ENCODE measurements around the gene RNH1. TPM values are rescaled to one million over a fixed set of nuclear protein-coding genes. Genes with fewer than 3 reads are reported as not detected.
A peak's percentile ranks its signal among the peaks of the same experiment; 100 is the strongest.
"Not testable (repeated sequence)": the region's sequence is repeated elsewhere in the genome, so short reads cannot be mapped to it uniquely, and the experiment has no call there.

RNH1 gene
- total RNA-seq, 2 donors from 2014 or later = 97.8 to 153 TPM

GRCh38 chr11:472816-473215, 34.2 kb downstream of the RNH1 start:
- peaks cover 5% of the 10 kb centered on the region for H3K4me1 ChIP-seq
- intact Hi-C loops (cut with DNase I) = no loop called here
- DNase-seq (no peak), ATAC-seq (no peak)
- TF ChIP-seq, protein P1, sequence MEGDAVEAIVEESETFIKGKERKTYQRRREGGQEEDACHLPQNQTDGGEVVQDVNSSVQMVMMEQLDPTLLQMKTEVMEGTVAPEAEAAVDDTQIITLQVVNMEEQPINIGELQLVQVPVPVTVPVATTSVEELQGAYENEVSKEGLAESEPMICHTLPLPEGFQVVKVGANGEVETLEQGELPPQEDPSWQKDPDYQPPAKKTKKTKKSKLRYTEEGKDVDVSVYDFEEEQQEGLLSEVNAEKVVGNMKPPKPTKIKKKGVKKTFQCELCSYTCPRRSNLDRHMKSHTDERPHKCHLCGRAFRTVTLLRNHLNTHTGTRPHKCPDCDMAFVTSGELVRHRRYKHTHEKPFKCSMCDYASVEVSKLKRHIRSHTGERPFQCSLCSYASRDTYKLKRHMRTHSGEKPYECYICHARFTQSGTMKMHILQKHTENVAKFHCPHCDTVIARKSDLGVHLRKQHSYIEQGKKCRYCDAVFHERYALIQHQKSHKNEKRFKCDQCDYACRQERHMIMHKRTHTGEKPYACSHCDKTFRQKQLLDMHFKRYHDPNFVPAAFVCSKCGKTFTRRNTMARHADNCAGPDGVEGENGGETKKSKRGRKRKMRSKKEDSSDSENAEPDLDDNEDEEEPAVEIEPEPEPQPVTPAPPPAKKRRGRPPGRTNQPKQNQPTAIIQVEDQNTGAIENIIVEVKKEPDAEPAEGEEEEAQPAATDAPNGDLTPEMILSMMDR (IDR thresholded peaks at IDR 0.05) = no peak
- no peak for TF ChIP-seq POLR2A (IDR thresholded peaks at IDR 0.05)
- no peaks in the 10 kb centered on the region for H3K27me3 ChIP-seq
- no peak overlapping the region for H3K4me3 ChIP-seq
- H3K36me3 ChIP-seq (replicated peaks in 1 of 2; ENCODE audit: insufficient read depth in 1 of 2, low read depth in 2 of 2) = no peaks in the 10 kb centered on the region
- H3K9me3 ChIP-seq = no peaks in the 10 kb centered on the region
- no peak overlapping the region for H3K27ac ChIP-seq
- 90 to 100% methylated on average over 1 to 27 of the region's 28 CpGs for WGBS, 2 donors

DNA sequence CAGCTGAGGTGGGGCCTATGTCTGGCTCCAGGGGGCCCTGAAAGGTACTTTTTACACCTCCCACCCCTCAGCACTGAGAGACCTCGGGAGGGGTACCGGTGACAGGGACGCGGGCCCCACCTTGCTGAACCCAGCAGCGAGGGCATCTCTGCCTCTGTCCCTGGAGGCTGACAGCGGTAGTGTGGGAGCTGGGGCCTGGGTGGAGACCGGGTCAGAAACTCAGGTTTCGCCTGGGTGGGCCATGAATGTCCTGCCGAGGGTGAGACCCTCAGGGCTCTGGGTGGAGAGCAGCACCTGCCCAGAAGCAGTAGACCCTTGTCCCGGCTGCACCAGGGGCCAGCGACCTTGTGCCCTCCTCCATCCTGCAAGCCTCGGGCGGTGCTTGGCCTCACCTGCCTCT, 34.8 kb downstream of the RNH1 start:
- no peak overlapping the region for H3K27ac ChIP-seq
- H3K4me3 ChIP-seq = no peak overlapping the region
- DNase-seq (no peak), ATAC-seq (no peak)
- 90 to 94% methylated on average over 6 to 11 of the region's 13 CpGs for WGBS, 2 donors
- H3K4me1 ChIP-seq = peaks cover 5% of the 10 kb centered on the region
- intact Hi-C loops (cut with DNase I) = no loop called here
- TF ChIP-seq POLR2A (IDR thresholded peaks at IDR 0.05) = no peak
- TF ChIP-seq, protein P1 (IDR thresholded peaks at IDR 0.05) = no peak
- H3K9me3 ChIP-seq = no peaks in the 10 kb centered on the region
- H3K36me3 ChIP-seq (replicated peaks in 1 of 2; ENCODE audit: insufficient read depth in 1 of 2, low read depth in 2 of 2) = no peaks in the 10 kb centered on the region
- H3K27me3 ChIP-seq = no peaks in the 10 kb centered on the region

- Histone ChIP-seq H3K4me1 (peaks cover 5% of the 10 kb centered on the region), H3K27me3 (no peaks in the 10 kb centered on the region), H3K27ac (no peak overlapping the region), H3K36me3 (replicated peaks in 1 of 2; ENCODE audit: insufficient read depth in 1 of 2, low read depth in 2 of 2) (no peaks in the 10 kb centered on the region), H3K4me3 (no peak overlapping the region), H3K9me3 (no peaks in the 10 kb centered on the region)
- intact Hi-C loops (cut with DNase I) = no loop called here
- 92 to 95% methylated on average over 55 to 60 of the region's 61 CpGs for WGBS, 2 donors
- no peak for DNase-seq
- TF ChIP-seq POLR2A (IDR thresholded peaks at IDR 0.05) = no peak
- TF ChIP-seq, protein P1 (IDR thresholded peaks at IDR 0.05) = no peak
- ATAC-seq = no peak
These were observed 35.4 kb downstream of the RNH1 start for GRCh38 chr11:471468-472145.

DNA sequence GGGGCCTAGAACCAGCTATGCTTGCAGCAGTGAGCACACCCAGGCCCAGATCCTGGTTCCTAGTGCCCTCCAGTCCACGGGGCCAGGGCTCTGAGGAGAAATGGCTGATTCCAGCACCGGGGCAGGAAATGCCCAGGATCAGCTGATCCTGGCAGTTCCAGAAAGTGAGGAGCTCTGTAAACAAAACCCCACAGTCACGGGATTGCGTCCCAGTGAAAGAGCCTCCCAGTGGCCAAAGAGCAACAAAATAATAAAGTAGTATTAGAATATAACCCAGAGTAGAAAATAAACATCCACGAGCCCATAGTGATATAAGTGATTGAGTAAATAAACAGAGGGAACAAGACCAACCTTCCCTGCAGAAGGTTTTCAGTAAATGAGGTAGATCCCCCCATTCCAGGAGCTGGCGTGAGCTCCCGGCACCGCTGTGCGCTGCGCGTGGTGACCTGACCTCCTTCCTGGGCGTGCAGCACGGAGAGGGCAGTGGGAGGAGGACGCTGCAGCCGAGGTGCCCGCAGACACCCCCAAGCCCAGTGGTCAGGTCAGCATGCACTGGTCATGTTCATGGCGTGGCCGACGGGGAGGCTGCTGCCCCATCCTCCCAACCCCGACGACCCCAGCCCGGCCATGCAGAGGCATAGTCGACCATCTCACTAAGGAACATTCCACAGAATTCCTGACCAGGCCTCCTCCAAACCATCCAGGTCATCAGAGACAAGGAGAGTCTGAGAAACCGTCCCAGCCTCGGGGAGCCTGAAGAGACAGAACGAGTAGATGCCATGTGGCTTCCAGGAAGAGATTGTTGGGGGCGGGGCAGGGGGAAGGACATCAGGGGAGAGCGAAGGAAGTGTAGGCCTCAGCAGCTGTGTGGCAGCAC, 37.1 kb downstream of the RNH1 start:
- H3K4me1 ChIP-seq = peaks cover 5% of the 10 kb centered on the region
- peak overlapping the region; percentile 18 to 74 (median 56) for H3K27ac ChIP-seq
- H3K4me3 ChIP-seq = no peak overlapping the region
- H3K36me3 ChIP-seq (replicated peaks in 1 of 2; ENCODE audit: insufficient read depth in 1 of 2, low read depth in 2 of 2) = no peaks in the 10 kb centered on the region
- intact Hi-C loops (cut with DNase I) = no loop called here
- H3K9me3 ChIP-seq = no peaks in the 10 kb centered on the region
- peak; percentile 12 to 56 (median 52) for TF ChIP-seq POLR2A (IDR thresholded peaks at IDR 0.05)
- TF ChIP-seq, protein P1 (IDR thresholded peaks at IDR 0.05) = peak in 4 of 7 experiments; percentile 30 to 41 (median 32)
- peak; percentile 84 for ATAC-seq
- H3K27me3 ChIP-seq = no peaks in the 10 kb centered on the region
- DNase-seq = peak; percentile 41 to 65 (median 61)
- WGBS, 2 donors = 64 to 69% methylated on average over 21 to 28 of the region's 28 CpGs

DNA sequence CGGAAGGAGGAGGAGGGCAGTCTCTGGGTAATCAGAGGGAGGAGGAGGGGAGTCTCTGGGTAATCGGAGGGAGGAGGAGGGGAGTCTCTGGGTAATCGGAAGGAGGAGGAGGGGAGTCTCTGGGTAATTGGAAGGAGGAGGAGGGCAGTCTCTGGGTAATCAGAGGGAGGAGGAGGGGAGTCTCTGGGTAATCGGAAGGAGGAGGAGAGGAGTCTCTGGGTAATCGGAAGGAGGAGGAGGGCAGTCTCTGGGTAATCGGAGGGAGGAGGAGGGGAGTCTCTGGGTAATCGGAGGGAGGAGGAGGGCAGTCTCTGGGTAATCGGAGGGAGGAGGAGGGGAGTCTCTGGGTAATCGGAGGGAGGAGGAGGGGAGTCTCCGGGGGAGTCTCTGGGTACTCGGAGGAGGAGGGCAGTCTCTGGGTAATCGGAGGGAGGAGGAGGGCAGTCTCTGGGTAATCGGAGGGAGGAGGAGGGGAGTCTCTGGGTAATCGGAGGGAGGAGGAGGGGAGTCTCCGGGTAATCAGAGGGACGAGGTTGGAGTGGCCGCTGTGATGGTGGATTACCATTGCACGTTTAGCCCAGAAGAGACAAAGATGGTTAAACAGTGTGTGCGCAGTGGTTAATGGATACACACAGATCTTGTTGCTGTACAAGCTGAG, 37.9 kb downstream of the RNH1 start:
- H3K9me3 ChIP-seq; DNase-seq; H3K36me3 ChIP-seq (replicated peaks in 1 of 2; ENCODE audit: insufficient read depth in 1 of 2, low read depth in 2 of 2); H3K4me1 ChIP-seq; H3K4me3 ChIP-seq; H3K27me3 ChIP-seq; intact Hi-C loops (cut with DNase I): not testable (repeated sequence)
- peak overlapping the region in 3 of 4 donors; percentile 50 to 74 (median 62) for H3K27ac ChIP-seq
- 51 to 56% methylated on average over 14 to 18 of the region's 19 CpGs for WGBS, 2 donors
- ATAC-seq = peak; percentile 2

All from body of pancreas (tissue), 4 donors.